BJ (cell line): ENCODE measurements around the gene SMARCC2. TPM values are rescaled to one million over a fixed set of nuclear protein-coding genes. Genes with fewer than 3 reads are reported as not detected.

ENCODE experiments used
- CTCF ChIA-PET: fragments of 350-600 bp; formaldehyde crosslinking; extraction: SDS; loops from one replicate; lab custom pipeline; 2021; ENCODE audit warnings: antibody characterized with exemption, inconsistent platforms; lab: Yijun Ruan, JAX
- POLR2A ChIA-PET: fragments of 300-600 bp; sonication (Branson Sonifier 250); formaldehyde crosslinking; extraction: SDS; loops from one replicate; lab custom pipeline; 2021; ENCODE audit warnings: antibody characterized with exemption; lab: Charles Lee
- DNase-seq: peaks from one replicate; pipeline ENCODE4 v3.0.0-alpha.2; 2011; ENCODE audit warnings: low read depth
- H3K27me3 ChIP-seq: 2 replicates; pipeline ENCODE4 v1.6.0; 2011; ENCODE audit warnings: low read length; ENCODE audit not compliant: control insufficient read depth, insufficient read depth
- H3K36me3 ChIP-seq: 2 replicates; pipeline ENCODE4 v1.5.1; 2011; ENCODE audit warnings: low read length; ENCODE audit not compliant: control insufficient read depth, insufficient read depth
- H3K4me3 ChIP-seq: 2 replicates; pipeline ENCODE4 v1.5.1; 2011; ENCODE audit warnings: low read depth, mild to moderate bottlenecking, control low read depth, low read length
- CTCF ChIP-seq: IDR thresholded peaks from 2 replicates; pipeline ENCODE4 v1.5.1; 2011; ENCODE audit warnings: low read depth, mild to moderate bottlenecking, control low read depth, inconsistent platforms, low read length, moderate library complexity; ENCODE audit not compliant: insufficient read depth
- polyA plus RNA-seq: library from polyadenylated mRNA; depleted of rRNA; stranded (reverse); fragments of >200 nt; gene quantifications from 2 replicates; pipeline ENCODE4 v1.2.3, GENCODE V29; 2011

SMARCC2 gene
- polyA plus RNA-seq, 1 experiment, result 60.7 TPM

GRCh38 chr12:56178347-56178746, 10.9 kb downstream of the SMARCC2 start:
- Histone ChIP-seq H3K36me3 (peaks cover 31% of the 10 kb centered on the region), H3K27me3 (no peaks in the 10 kb centered on the region), H3K4me3 (no peak overlapping the region)
- DNase-seq, result no peak
- CTCF ChIA-PET, result interaction anchor here (0.6 to 2.8 kb wide), 2 partner anchors 11 to 361 kb away, joined by 3 to 16 read pairs; partner anchors contain the start of gene SMARCC2
- no peak for TF ChIP-seq CTCF
- POLR2A ChIA-PET, result interaction anchor here (1.1 kb wide), 1 partner anchor 19 kb away, joined by 3 read pairs; no protein-coding TSS in a partner anchor

- Histone ChIP-seq H3K27me3 (no peaks in the 10 kb centered on the region), H3K36me3 (peaks cover 35% of the 10 kb centered on the region), H3K4me3 (no peak overlapping the region)
- TF ChIP-seq CTCF, result no peak
- no peak for DNase-seq
- ChIA-PET CTCF (no interaction called here), POLR2A (no interaction called here)
Measured at GRCh38 chr12:56172839-56173238, 16.4 kb downstream of the SMARCC2 start.

- no peak for DNase-seq
- peaks cover 40% of the 10 kb centered on the region for H3K36me3 ChIP-seq
- ChIA-PET CTCF (no interaction called here), POLR2A (no interaction called here)
- H3K27me3 ChIP-seq, result no peaks in the 10 kb centered on the region
- no peak for TF ChIP-seq CTCF
- no peak overlapping the region for H3K4me3 ChIP-seq
Measured at GRCh38 chr12:56169229-56169759, 20.0 kb downstream of the SMARCC2 start.

- Histone ChIP-seq H3K27me3 (no peaks in the 10 kb centered on the region), H3K36me3 (peaks cover 36% of the 10 kb centered on the region), H3K4me3 (no peak overlapping the region)
- DNase-seq, result no peak
- CTCF ChIA-PET, result interaction anchor here (1.4 to 8.7 kb wide), 3 partner anchors 23 to 46 kb away, joined by 5 to 56 read pairs (median 5); partner anchors contain the start of gene SMARCC2
- POLR2A ChIA-PET, result no interaction called here
- no peak for TF ChIP-seq CTCF
Measured at GRCh38 chr12:56165369-56165768, 23.9 kb downstream of the SMARCC2 start.

GRCh38 chr12:56164345-56164729, 24.9 kb downstream of the SMARCC2 start:
- CTCF ChIA-PET, result interaction anchor here (0.8 to 8.7 kb wide), 3 partner anchors 17 to 45 kb away, joined by 3 to 56 read pairs (median 5); partner anchors contain the start of gene SMARCC2
- peaks cover 38% of the 10 kb centered on the region for H3K36me3 ChIP-seq
- POLR2A ChIA-PET, result no interaction called here
- DNase-seq, result no peak
- no peak overlapping the region for H3K4me3 ChIP-seq
- no peak for TF ChIP-seq CTCF
- H3K27me3 ChIP-seq, result no peaks in the 10 kb centered on the region
